Stomach smooth muscle (tissue), 2 donors: ENCODE measurements around the gene PPARG.
"Not testable (repeated sequence)": the region's sequence is repeated elsewhere in the genome, so short reads cannot be mapped to it uniquely, and the experiment has no call there.

Source experiments
- H3K27ac ChIP-seq: one replicate; pipeline ENCODE4 v1.7.0; 2013; ENCODE audit warnings: mild to moderate bottlenecking, low read length, inconsistent platforms
- H3K27me3 ChIP-seq, 2 donors: one replicate each; pipeline ENCODE4 v1.7.0; 2013; ENCODE audit warnings: low read length in 2 of 2; ENCODE audit not compliant: insufficient read depth in 2 of 2, control insufficient read depth in 1 of 2
- H3K36me3 ChIP-seq, 2 donors: one replicate each; pipeline ENCODE4 v1.7.0; 2013; ENCODE audit warnings: low read length in 2 of 2; ENCODE audit not compliant: control insufficient read depth in 2 of 2, insufficient read depth in 2 of 2
- H3K4me1 ChIP-seq: one replicate; pipeline ENCODE4 v1.7.0; 2013; ENCODE audit warnings: low read length; ENCODE audit not compliant: control insufficient read depth, insufficient read depth
- H3K4me3 ChIP-seq, 2 donors: one replicate each; pipeline ENCODE4 v1.7.0; 2013; ENCODE audit warnings: low read length in 2 of 2
- H3K9ac ChIP-seq, 2 donors: one replicate each; pipeline ENCODE4 v1.7.0; 2013; ENCODE audit warnings: low read length in 2 of 2, mild to moderate bottlenecking in 1 of 2
- H3K9me3 ChIP-seq, 2 donors: one replicate each; pipeline ENCODE4 v1.7.0; 2013; ENCODE audit warnings: low read length in 2 of 2; ENCODE audit not compliant: control insufficient read depth in 2 of 2
- donor health status: healthy.
- donor health status: Pancreatic carcinoma.

Gene PPARG

DNA sequence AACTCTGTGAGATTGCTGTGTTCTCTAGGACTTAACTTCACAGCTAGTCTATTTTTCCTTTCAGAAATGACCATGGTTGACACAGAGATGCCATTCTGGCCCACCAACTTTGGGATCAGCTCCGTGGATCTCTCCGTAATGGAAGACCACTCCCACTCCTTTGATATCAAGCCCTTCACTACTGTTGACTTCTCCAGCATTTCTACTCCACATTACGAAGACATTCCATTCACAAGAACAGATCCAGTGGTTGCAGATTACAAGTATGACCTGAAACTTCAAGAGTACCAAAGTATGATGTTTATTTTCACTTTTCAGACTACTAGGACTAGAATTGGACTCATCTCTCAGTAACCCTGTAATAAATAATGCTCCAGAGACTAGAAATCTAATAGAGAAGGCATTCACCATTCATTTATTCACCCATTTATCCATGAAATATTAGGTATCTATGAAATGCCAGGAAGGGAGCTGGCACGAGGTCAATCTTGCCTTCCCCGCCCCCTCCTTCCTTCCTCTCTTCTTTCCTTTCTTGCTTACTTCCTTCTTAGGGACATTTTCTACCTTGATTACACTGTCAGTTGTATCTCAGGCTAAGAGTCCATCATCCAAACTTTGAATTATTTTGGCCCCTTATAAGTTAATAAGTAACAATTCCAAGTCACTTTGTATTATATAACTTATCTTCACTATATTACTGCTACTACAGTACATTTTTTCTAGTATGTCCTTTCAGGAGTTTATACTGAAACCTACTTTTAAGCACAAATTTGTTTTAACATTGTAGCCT is 91.0 kb downstream of the PPARG start:
- Histone ChIP-seq H3K36me3 (no peaks in the 10 kb centered on the region), H3K9me3 (no peaks in the 10 kb centered on the region), H3K4me1 (no peaks in the 10 kb centered on the region), H3K27me3 (no peaks in the 10 kb centered on the region), H3K4me3 (no peak overlapping the region), H3K27ac (no peak overlapping the region), H3K9ac (no peak overlapping the region)

DNA sequence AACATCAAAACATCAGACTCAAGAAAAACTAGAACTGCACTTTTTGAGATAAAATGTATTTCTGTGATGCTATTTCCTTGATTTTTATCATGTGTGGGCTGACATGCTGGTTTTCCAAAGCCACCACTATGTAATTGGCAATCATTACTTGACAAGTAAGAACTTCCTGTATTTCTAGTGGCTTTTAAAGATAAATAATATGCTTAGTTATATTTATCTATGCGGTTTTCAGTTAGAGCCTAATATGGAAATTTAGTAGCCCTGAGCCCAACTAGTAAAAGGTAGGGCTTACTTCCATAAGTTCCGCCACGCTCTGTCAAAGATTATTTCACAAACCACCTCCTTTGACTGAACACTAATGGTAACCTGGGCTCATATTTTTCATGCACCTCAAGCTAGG is 91.6 kb downstream of the PPARG start:
- H3K4me1 ChIP-seq: no peaks in the 10 kb centered on the region
- no peak overlapping the region for H3K4me3 ChIP-seq

DNA sequence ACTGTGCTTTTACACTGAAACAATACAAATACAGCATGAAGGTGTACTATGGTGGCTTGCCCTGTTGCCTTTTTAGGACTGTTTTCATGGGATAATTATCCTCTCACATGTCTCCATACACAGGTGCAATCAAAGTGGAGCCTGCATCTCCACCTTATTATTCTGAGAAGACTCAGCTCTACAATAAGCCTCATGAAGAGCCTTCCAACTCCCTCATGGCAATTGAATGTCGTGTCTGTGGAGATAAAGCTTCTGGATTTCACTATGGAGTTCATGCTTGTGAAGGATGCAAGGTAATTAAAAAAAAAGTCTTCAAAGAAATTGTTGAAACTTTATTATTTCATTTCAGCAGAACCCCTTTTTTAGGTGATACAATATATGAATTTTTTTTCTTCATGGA is 92.3 kb downstream of the PPARG start:
- H3K9me3 ChIP-seq: no peaks in the 10 kb centered on the region
- H3K9ac ChIP-seq: no peak overlapping the region
- no peaks in the 10 kb centered on the region for H3K36me3 ChIP-seq
- H3K4me1 ChIP-seq: no peaks in the 10 kb centered on the region
- no peaks in the 10 kb centered on the region for H3K27me3 ChIP-seq
- H3K27ac ChIP-seq: no peak overlapping the region
- no peak overlapping the region for H3K4me3 ChIP-seq

More for the DNA sequence above, 91.6 kb downstream of the PPARG start:
- no peak overlapping the region for H3K9ac ChIP-seq
- no peaks in the 10 kb centered on the region for H3K36me3 ChIP-seq
- no peaks in the 10 kb centered on the region for H3K9me3 ChIP-seq
- no peaks in the 10 kb centered on the region for H3K27me3 ChIP-seq
- no peak overlapping the region for H3K27ac ChIP-seq

DNA sequence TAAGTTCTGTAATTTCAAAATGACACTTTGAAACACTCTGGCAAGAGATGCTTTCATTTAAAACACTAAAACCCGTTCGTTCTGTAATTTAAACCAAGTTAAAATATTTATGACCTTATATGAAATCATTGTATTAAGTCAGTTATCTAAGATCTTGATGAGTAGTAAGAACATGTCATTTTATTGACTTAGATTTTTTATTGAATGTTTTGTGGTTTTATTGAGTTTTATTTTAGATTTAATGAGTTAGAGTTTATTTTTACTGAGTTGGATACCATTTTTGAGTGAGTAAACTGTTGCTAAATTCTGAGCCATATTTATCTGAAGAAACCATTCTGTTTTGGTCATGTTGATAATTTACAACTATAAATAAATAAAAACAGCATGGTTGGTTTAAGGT is 94.3 kb downstream of the PPARG start:
- Histone ChIP-seq H3K9ac (no peak overlapping the region), H3K4me1 (no peaks in the 10 kb centered on the region), H3K4me3 (no peak overlapping the region), H3K36me3 (no peaks in the 10 kb centered on the region), H3K9me3 (no peaks in the 10 kb centered on the region), H3K27ac (no peak overlapping the region), H3K27me3 (no peaks in the 10 kb centered on the region)

DNA sequence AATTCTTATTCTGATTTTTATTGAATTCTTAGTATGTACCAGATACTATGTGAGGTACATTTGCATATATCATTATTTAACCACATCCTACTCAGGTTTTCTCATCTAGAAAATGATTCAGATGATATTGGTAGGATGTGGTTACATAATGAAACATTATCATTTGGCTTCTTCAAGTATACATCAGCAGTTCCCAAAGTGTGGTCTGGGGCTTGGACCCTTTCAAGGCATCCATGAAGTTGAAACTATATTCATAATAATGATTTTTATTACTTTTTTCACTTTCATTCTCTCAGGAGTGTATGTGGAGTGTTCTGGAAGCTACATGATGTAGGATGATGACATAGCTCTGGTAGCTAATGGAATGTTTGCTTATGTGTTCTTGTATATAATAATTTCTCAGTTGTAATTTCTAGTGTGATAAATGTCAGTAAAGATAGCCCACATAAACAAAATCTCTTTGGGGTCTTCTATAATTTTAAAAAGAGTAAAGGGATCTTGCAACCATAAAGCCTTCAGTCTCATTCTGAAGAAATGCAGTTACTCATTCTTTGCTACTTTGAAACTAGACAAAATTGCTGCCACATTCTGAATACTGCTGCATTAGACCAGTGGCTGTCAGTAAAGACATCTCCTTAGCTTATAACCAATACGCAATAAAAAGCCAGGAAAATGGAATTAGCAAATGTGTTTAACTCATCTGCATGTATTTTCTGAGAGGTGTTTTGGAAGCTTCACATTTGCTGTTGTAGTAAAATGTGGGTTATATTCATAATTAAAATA is 95.8 kb downstream of the PPARG start:
- no peaks in the 10 kb centered on the region for H3K27me3 ChIP-seq
- no peak overlapping the region for H3K4me3 ChIP-seq
- no peaks in the 10 kb centered on the region for H3K9me3 ChIP-seq
- no peaks in the 10 kb centered on the region for H3K36me3 ChIP-seq
- no peak overlapping the region for H3K9ac ChIP-seq
- no peak overlapping the region for H3K27ac ChIP-seq
- H3K4me1 ChIP-seq: no peaks in the 10 kb centered on the region

DNA sequence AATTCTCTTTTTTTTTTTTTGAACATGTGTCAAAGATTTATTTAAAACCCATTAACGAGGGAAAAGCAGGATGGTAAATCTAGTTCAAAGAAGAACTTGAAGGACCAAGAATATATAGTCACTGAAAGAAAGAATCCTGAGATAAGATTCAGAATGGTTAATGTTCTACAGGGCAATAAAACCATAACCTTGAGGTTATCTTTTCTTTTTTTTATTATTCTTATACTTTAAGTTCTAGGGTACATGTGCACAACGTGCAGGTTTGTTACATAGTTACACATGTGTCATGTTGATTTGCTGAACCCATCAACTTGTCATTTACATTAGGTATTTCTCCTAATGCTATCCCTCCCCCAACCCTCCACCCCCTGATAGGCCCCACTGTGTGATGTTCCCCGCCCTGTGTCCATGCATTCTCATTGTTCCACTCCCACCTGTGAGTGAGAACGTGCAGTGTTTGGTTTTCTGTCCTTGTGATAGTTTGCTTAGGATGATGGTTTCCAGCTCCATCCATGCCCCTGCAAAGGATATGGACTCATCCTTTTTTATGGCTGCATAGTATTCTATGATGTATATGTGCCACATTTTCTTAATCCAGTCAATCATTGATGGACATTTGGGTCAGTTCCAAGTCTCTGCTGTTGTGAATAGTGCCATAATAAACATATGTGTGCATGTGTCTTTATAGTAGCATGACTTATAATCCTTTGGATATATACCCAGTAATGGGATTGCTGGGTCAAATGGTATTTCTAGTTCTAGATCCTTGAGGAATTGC is 97.8 kb downstream of the PPARG start:
- H3K4me1 ChIP-seq, H3K36me3 ChIP-seq, H3K4me3 ChIP-seq, H3K9ac ChIP-seq, H3K27ac ChIP-seq, H3K27me3 ChIP-seq, H3K9me3 ChIP-seq: not testable (repeated sequence)

DNA sequence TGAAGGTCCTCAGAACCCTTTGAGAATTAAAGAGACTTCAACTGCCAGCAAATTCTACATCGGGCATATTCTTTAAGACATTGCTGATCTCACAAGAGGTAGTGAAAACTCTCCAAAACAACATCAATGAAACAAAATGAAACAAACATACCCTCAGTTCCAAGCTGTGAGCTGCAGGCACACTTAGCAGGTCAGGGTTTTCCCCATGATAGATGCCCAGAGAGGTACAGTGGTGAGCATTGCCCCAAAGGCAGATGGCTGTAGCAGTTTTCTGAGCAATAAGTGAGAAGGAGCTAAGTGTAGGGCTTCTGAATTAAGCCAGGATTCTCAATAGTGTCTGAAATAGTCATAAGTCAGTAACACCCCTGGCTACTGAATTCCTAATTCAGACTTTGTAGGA is 99.3 kb downstream of the PPARG start:
- Histone ChIP-seq H3K4me3 (no peak overlapping the region), H3K27ac (no peak overlapping the region), H3K36me3 (no peaks in the 10 kb centered on the region), H3K9me3 (no peaks in the 10 kb centered on the region), H3K4me1 (no peaks in the 10 kb centered on the region), H3K27me3 (no peaks in the 10 kb centered on the region), H3K9ac (no peak overlapping the region)

DNA sequence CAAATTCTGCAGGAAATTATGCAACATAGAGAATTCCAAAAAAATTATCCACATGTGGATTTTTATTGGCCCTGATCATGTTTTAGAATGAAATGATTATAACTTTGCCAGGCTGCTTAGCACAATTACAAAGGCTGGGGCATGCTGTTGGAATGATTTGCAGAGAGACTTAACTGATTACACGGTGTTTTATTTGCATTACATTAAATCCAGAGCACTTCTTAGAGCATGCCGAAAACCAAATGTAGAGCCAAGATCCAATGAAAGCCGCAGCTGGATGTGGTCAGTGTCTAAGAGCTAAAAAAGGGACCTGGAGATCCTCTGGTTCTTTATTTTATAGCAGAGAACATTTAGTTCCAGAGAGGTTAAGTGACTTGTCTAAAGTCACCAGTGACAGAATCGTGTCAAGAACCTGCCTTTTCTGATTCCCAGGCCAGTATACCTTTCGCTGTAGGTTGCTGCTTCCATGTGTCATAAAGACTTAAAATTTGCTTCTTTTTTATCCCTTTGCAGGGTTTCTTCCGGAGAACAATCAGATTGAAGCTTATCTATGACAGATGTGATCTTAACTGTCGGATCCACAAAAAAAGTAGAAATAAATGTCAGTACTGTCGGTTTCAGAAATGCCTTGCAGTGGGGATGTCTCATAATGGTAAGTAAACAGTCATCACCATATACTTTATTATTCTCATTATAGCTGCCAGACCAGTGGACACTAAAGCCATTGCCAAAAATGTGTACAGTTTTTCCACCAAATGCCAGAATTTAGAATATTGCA is 103.4 kb downstream of the PPARG start:
- no peaks in the 10 kb centered on the region for H3K9me3 ChIP-seq
- no peaks in the 10 kb centered on the region for H3K36me3 ChIP-seq
- no peak overlapping the region for H3K9ac ChIP-seq
- H3K4me3 ChIP-seq: no peak overlapping the region
- no peaks in the 10 kb centered on the region for H3K4me1 ChIP-seq
- no peak overlapping the region for H3K27ac ChIP-seq
- no peaks in the 10 kb centered on the region for H3K27me3 ChIP-seq

DNA sequence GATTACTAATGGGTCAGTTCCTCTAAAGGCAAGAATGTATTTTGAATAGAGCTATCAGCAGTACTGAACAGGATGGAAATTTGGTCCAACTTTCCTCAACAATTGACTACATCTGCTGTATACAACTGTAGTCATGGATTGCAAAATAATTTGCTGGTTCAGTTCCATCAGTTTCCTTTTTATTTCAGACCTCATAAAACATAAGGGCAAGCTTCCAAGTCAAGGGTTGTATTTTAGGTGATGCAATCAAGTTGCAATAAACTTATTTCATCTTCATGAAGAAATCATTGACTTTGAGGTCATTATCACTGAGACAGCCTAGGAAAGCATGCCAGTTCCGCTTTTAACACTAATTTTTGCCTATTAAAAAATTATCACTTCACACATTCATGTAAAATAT is 105.0 kb downstream of the PPARG start:
- no peaks in the 10 kb centered on the region for H3K27me3 ChIP-seq
- no peak overlapping the region for H3K27ac ChIP-seq
- no peak overlapping the region for H3K9ac ChIP-seq
- H3K4me1 ChIP-seq: no peaks in the 10 kb centered on the region
- no peaks in the 10 kb centered on the region for H3K9me3 ChIP-seq
- no peaks in the 10 kb centered on the region for H3K36me3 ChIP-seq
- no peak overlapping the region for H3K4me3 ChIP-seq

DNA sequence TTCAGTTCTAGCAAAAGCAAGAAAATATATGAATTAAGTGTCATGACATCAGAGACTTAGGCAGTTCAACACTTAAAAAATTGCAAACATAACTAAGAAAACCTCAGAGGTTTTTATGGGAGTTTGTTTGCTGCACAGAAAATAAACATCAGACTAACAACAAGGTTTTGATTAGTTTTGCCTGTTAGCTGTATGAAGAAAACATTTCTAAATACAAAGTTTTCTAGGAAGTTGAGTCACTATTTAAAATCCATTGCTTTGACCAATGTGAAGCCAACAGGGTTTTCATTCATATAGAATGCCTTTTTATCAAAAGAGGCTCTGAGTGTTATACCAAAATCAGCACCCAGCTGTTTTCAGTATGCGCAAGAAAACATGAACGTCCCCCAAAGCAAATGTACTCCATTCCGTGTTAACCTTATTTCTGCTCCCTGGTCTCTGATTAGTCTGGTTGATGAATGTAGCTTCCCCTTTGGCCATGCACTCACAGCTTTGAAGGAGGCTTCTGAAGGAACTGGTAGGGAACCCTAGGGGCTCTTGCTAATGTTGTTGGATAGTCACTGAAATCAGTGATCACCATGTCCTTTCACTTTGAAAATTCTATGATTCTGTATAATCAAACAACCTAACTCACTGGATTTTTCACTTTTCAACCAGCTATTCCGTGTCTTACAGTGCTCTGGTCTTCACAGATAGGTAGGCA is 105.8 kb downstream of the PPARG start:
- no peaks in the 10 kb centered on the region for H3K36me3 ChIP-seq
- H3K27ac ChIP-seq: no peak overlapping the region
- H3K4me3 ChIP-seq: no peak overlapping the region
- no peaks in the 10 kb centered on the region for H3K4me1 ChIP-seq
- no peak overlapping the region for H3K9ac ChIP-seq
- no peaks in the 10 kb centered on the region for H3K27me3 ChIP-seq
- no peaks in the 10 kb centered on the region for H3K9me3 ChIP-seq
